NCI-H2081 treated with DMSO at 0.1 percent for 48 hours (cell line): ENCODE results near the gene LRRC4C.

Experiments used
- DNase-seq: peaks from one replicate; lab custom pipeline; 2025; lab: John Stamatoyannopoulos, UW

The LRRC4C gene

GRCh38 chr11:40445391-40445790 lies 1014.1 kb downstream of the LRRC4C start:
- no peak for DNase-seq

- no peak for DNase-seq
Observed at GRCh38 chr11:40444151-40444550, 1015.3 kb downstream of the LRRC4C start.

GRCh38 chr11:40435344-40435743 lies 1024.1 kb downstream of the LRRC4C start:
- DNase-seq, result no peak

GRCh38 chr11:40434926-40435325 lies 1024.5 kb downstream of the LRRC4C start:
- no peak for DNase-seq

- DNase-seq, result no peak
Observed at GRCh38 chr11:40432358-40432757, 1027.1 kb downstream of the LRRC4C start.

GRCh38 chr11:40425168-40425567 lies 1034.3 kb downstream of the LRRC4C start:
- DNase-seq, result no peak

GRCh38 chr11:40421208-40421981 lies 1038.1 kb downstream of the LRRC4C start:
- no peak for DNase-seq

GRCh38 chr11:40417627-40418026 lies 1041.8 kb downstream of the LRRC4C start:
- no peak for DNase-seq

GRCh38 chr11:40407355-40407754 lies 1052.1 kb downstream of the LRRC4C start:
- DNase-seq, result no peak

GRCh38 chr11:40405614-40406013 lies 1053.8 kb downstream of the LRRC4C start:
- DNase-seq, result no peak

- DNase-seq, result no peak
Observed at GRCh38 chr11:40403321-40403720, 1056.1 kb downstream of the LRRC4C start.

GRCh38 chr11:40401132-40401853 lies 1058.2 kb downstream of the LRRC4C start:
- no peak for DNase-seq

- DNase-seq, result no peak
Observed at GRCh38 chr11:40397141-40397540, 1062.3 kb downstream of the LRRC4C start.

GRCh38 chr11:40393511-40393910 lies 1065.9 kb downstream of the LRRC4C start:
- no peak for DNase-seq

GRCh38 chr11:40391679-40392078 lies 1067.8 kb downstream of the LRRC4C start:
- DNase-seq, result no peak

- no peak for DNase-seq
Observed at GRCh38 chr11:40388097-40388818, 1071.2 kb downstream of the LRRC4C start.

GRCh38 chr11:40387240-40387980 lies 1072.0 kb downstream of the LRRC4C start:
- DNase-seq, result no peak

GRCh38 chr11:40384991-40385390 lies 1074.5 kb downstream of the LRRC4C start:
- DNase-seq, result no peak

GRCh38 chr11:40381481-40381880 lies 1078.0 kb downstream of the LRRC4C start:
- no peak for DNase-seq

GRCh38 chr11:40380835-40381234 lies 1078.6 kb downstream of the LRRC4C start:
- DNase-seq, result no peak

- no peak for DNase-seq
Observed at GRCh38 chr11:40376331-40376730, 1083.1 kb downstream of the LRRC4C start.
